ENCODE results near the gene UNC13A. TPM values are rescaled to one million over a fixed set of nuclear protein-coding genes. Genes with fewer than 3 reads are reported as not detected.

Gene UNC13A
- total RNA-seq, 4 donors from 2014 or later = under 0.01 to 0.40 (median 0.15) TPM

DNA sequence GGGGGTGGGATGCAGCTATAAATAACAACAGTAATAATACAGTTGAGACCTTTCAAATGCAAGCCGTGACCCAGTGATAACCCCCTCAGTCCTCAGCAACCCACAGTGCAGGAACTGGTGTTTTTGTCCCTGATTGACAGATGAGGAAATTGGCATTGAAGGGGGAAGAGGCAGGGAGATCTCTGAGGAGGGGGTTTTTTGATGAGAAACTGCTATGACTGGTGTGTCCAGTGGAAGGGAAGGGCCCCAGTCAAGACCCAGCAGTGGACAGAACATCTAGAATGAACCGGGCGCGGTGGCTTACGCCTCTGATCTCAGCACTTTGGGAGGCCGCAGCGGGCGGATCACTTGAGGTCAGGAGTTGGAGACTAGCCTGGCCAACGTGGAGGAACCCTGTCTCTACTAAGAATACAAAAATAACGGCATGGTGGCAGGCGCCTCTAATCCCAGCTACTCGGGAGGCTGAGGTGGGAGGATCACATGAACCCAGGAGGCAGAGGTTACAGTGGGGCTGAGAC, 33.0 kb upstream of the UNC13A start:
- Histone ChIP-seq H3K4me3 (peak overlapping the region in 1 of 2 donors; percentile 95), H3K9me3 (no peaks in the 10 kb centered on the region), H3K4me1 (peaks cover 0 to 65% (median 28%) of the 10 kb centered on the region in 3 donors), H3K27ac (peak overlapping the region in 1 of 4 donors; percentile 15), H3K27me3 (no peaks in the 10 kb centered on the region), H3K36me3 (peaks cover 0 to 39% of the 10 kb centered on the region in 2 donors)
- TF ChIP-seq POLR2AphosphoS5 (IDR thresholded peaks at IDR 0.05) = no peak
- TF ChIP-seq, protein P1, sequence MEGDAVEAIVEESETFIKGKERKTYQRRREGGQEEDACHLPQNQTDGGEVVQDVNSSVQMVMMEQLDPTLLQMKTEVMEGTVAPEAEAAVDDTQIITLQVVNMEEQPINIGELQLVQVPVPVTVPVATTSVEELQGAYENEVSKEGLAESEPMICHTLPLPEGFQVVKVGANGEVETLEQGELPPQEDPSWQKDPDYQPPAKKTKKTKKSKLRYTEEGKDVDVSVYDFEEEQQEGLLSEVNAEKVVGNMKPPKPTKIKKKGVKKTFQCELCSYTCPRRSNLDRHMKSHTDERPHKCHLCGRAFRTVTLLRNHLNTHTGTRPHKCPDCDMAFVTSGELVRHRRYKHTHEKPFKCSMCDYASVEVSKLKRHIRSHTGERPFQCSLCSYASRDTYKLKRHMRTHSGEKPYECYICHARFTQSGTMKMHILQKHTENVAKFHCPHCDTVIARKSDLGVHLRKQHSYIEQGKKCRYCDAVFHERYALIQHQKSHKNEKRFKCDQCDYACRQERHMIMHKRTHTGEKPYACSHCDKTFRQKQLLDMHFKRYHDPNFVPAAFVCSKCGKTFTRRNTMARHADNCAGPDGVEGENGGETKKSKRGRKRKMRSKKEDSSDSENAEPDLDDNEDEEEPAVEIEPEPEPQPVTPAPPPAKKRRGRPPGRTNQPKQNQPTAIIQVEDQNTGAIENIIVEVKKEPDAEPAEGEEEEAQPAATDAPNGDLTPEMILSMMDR (IDR thresholded peaks at IDR 0.05) = no peak
- TF ChIP-seq POLR2A (IDR thresholded peaks at IDR 0.05) = no peak
- no peak for TF ChIP-seq EP300 (IDR thresholded peaks at IDR 0.05)
- no peak for ATAC-seq
- 60 to 82% methylated on average over 8 to 9 of the region's 12 CpGs for WGBS, 2 donors (ENCODE audit: low coverage in 1 of 2)

DNA sequence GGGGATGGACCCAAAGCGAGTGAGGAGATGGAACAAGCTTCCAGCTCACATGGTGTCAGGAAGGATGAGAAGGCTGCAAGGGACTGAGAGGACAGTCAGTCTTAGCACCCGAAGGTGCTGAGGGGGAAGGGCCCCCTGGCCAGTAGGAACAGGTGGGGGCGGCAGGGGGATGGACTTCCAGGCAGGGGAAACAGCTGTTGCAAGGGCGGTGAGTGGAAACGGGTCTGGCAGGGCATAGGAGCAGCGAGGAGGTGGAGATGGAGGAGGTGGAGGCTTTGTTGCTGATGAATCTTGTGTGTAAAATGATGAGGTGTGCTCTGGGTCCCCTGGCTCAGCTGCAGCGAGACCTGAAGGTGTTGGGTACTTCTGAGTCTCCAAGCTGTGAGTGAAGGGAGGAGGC, 32.3 kb upstream of the UNC13A start:
- no peaks in the 10 kb centered on the region for H3K27me3 ChIP-seq
- peaks cover 0 to 31% of the 10 kb centered on the region in 2 donors for H3K36me3 ChIP-seq
- peaks cover 0 to 65% (median 28%) of the 10 kb centered on the region in 3 donors for H3K4me1 ChIP-seq
- peak overlapping the region; percentile 95 for H3K4me3 ChIP-seq
- TF ChIP-seq POLR2A (IDR thresholded peaks at IDR 0.05) (no peak), POLR2AphosphoS5 (IDR thresholded peaks at IDR 0.05) (no peak), EP300 (IDR thresholded peaks at IDR 0.05) (no peak)
- TF ChIP-seq, protein P1 (IDR thresholded peaks at IDR 0.05) = no peak
- H3K27ac ChIP-seq = peak overlapping the region in 1 of 4 donors; percentile 83
- no peaks in the 10 kb centered on the region for H3K9me3 ChIP-seq
- 10 to 40% methylated on average over 2 to 7 of the region's 7 CpGs for WGBS, 2 donors (ENCODE audit: low coverage in 1 of 2)
- ATAC-seq = no peak

DNA sequence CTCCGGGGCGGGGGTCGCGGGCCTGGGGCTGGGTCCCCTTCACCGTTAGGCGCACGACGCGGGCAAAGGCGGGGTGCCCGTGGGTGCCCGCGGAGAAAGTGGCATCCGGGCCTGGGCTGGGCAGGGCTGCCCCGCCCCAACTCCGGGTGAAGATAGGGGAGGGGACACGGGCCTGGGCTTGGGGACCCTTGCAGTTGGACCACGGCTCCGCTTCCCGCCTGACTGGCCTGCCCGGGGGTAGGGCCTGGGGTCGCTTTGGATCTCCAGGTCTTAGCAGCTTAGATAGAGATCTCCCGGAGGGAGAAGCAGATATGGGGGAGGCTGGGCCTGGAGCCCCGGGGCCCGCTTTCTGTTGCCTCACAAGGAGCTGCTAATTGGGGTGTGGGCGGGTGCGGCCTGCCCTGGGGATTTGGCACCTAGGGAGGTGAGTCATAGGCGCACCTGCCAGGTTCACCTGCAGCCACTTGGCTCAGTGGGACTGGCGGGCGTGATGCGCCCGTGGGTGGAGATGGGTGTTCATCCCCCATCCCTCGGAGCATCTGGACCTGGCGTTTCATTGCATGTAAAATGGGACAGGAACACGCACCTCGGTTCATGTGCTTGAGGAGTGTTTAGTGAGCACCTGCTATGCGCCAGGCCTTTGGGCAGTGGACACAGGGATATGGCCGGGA, 31.7 kb upstream of the UNC13A start:
- peak overlapping the region in 3 of 4 donors; percentile 70 to 83 (median 74) for H3K27ac ChIP-seq
- TF ChIP-seq EP300 (IDR thresholded peaks at IDR 0.05) (no peak), POLR2AphosphoS5 (IDR thresholded peaks at IDR 0.05) (no peak), POLR2A (IDR thresholded peaks at IDR 0.05) (no peak)
- TF ChIP-seq, protein P1 (IDR thresholded peaks at IDR 0.05) = no peak
- peaks cover 0 to 26% of the 10 kb centered on the region in 2 donors for H3K36me3 ChIP-seq
- WGBS, 2 donors (ENCODE audit: low coverage in 1 of 2) = 0% methylated on average over 2 of the region's 38 CpGs; no CpG with 5 or more reads in 1 of the 2 donors
- H3K4me3 ChIP-seq = peak overlapping the region; percentile 95
- H3K27me3 ChIP-seq = no peaks in the 10 kb centered on the region
- ATAC-seq = no peak
- no peaks in the 10 kb centered on the region for H3K9me3 ChIP-seq
- H3K4me1 ChIP-seq = peaks cover 0 to 65% (median 28%) of the 10 kb centered on the region in 3 donors

DNA sequence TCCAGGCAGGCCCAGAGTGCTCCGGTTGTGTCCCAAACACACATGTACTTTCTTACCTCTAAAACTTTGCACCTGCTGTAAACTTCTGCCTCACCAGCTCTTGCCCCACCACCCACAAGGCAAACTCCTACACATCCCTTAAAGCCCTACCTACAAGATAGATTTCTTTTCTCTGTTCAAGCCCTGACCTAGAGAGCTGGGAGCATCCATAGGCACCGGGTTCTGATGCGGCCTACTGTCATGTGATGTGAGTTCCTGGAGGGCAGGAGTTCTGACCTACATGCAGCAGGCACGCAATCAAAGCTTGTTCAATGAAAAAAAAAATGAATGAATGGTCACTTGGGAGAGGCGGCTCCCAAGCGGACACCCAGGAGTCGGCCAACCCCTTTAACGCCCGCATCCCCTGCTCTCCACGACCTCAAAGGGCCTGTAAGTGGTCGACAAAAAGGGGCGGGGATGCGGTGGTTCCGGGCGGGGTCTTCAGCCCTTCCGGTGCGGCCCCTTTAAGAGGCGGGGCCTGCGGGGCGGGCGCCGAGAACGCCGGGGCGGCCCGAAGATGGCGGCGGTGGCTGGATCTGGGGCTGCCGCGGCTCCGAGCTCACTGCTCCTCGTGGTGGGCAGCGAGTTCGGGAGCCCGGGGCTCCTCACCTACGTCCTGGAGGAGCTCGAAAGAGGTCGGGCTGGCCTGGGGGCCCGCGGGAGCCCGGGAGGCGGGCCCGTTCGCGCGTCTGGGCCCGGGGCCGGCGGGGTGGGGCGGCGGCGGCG, 31.0 kb upstream of the UNC13A start, which contains the start of gene MAP1S:
Gene MAP1S (plus strand): TSS at position 534 of the 765 bp plus-strand sequence. CDS start 23 bp downstream, at position 557.
- Histone ChIP-seq H3K27ac (peak within 1 kb of the TSS in 3 of 4 donors; percentile 70 to 83 (median 74)), H3K4me3 (peak within 1 kb of the TSS; percentile 95)
- TF ChIP-seq, protein P1 (IDR thresholded peaks at IDR 0.05) = no peak
- TF ChIP-seq POLR2AphosphoS5 (IDR thresholded peaks at IDR 0.05) (peak; percentile 64), EP300 (IDR thresholded peaks at IDR 0.05) (no peak), POLR2A (IDR thresholded peaks at IDR 0.05) (peak; percentile 57 to 62)

More for the DNA sequence above, 31.0 kb upstream of the UNC13A start, which contains the start of gene MAP1S:
- ATAC-seq = no peak
- Histone ChIP-seq H3K9me3 (no peaks in the 10 kb centered on the region), H3K36me3 (peaks cover 0 to 18% of the 10 kb centered on the region in 2 donors), H3K4me1 (peaks cover 0 to 65% (median 28%) of the 10 kb centered on the region in 3 donors), H3K27me3 (peaks cover 2% of the 10 kb centered on the region)
- WGBS, 2 donors (ENCODE audit: low coverage in 1 of 2) = 6 to 24% methylated on average over 4 to 14 of the region's 53 CpGs

Measured in gastroesophageal sphincter (tissue), 4 donors.